Skeletal muscle cell (primary cell): ENCODE results near the gene WDFY2.
"Not testable (repeated sequence)": the region's sequence is repeated elsewhere in the genome, so short reads cannot be mapped to it uniquely, and the experiment has no call there.

ENCODE experiments used
- DNase-seq: peaks from one replicate; pipeline ENCODE4 v3.0.0-alpha.2; 2010; ENCODE audit warnings: low read depth
- H3K4me3 ChIP-seq: 2 replicates; pipeline ENCODE4 v1.5.1; 2011; ENCODE audit warnings: low read depth, mild to moderate bottlenecking, control low read depth, low read length, moderate library complexity

Gene WDFY2

DNA sequence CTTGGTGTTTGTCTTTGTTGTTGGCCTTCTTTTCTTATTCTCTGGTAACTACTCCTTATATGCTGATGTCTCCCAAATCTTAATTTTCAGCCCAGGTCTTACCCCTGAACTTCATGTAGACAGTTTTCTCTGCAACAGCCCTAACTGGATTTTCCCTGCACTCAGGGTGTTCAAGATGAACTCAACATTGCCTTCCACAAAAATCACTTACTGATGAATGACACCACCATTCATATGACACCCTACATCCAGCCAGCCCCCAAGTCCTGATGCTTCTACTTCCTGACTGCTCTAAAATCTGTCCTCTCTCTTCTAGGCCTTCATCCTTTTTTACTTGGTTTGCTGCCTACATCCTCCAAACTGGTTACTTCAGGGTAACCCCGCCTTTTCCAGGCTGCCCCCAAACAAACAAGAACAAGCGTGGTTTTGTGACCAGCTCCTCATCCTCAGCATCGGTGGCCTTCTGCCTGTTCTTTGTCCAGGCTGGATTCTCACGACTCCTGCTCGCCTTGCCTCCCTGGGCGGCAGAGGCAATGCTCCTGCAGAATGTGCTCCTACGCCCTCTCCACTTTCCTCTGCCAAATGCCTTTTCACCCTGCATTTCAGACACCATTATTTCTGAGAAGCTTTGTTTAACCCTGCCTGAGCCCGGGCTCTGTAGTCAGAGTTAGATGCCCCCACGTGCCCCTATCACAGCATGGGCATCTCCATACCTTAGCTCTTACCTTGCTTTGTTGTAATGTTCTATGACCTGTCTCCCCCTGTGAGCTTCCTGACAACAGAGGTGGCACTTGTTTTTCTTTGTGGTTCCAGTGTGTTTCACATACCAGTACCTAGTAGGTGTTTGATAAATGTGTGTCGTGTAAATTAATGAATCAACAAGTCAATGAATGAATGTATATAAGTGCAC, 61.8 kb downstream of the WDFY2 start:
- DNase-seq, result no peak
- no peak overlapping the region for H3K4me3 ChIP-seq

DNA sequence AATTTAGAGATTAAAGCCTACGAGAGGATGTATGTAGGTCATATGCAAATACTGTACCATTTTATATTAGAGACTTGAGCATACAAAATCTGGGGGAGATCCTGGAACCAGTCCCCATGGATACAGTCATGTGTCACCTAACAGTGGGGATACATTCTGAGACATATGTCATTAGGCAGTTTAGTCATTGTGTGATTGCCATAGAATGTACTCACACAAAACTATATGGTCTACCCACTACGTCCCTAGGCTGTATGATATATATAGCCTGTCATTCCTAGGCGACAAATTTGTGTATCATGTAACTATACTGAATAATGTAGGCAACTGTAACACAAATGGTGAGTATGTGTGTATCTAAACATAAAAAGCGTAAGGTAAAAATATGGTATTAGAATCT, 62.8 kb downstream of the WDFY2 start:
- no peak for DNase-seq

DNA sequence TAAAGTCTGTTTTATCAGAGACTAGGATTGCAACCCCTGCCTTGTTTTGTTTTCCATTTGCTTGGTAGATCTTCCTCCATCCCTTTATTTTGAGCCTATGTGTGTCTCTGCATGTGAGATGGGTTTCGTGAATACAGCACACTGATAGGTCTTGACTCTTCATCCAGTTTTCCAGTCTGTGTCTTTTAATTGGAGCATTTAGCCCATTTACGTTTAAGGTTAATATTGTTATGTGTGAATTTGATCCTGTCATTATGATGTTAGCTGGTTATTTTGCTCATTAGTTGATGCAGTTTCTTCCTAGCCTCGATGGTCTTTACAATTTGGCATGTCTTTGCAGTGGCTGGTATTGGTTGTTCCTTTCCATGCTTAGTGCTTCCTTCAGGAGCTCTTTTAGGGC, 67.9 kb downstream of the WDFY2 start:
- DNase-seq, H3K4me3 ChIP-seq: not testable (repeated sequence)

More for the DNA sequence above, 62.8 kb downstream of the WDFY2 start:
- no peak overlapping the region for H3K4me3 ChIP-seq

DNA sequence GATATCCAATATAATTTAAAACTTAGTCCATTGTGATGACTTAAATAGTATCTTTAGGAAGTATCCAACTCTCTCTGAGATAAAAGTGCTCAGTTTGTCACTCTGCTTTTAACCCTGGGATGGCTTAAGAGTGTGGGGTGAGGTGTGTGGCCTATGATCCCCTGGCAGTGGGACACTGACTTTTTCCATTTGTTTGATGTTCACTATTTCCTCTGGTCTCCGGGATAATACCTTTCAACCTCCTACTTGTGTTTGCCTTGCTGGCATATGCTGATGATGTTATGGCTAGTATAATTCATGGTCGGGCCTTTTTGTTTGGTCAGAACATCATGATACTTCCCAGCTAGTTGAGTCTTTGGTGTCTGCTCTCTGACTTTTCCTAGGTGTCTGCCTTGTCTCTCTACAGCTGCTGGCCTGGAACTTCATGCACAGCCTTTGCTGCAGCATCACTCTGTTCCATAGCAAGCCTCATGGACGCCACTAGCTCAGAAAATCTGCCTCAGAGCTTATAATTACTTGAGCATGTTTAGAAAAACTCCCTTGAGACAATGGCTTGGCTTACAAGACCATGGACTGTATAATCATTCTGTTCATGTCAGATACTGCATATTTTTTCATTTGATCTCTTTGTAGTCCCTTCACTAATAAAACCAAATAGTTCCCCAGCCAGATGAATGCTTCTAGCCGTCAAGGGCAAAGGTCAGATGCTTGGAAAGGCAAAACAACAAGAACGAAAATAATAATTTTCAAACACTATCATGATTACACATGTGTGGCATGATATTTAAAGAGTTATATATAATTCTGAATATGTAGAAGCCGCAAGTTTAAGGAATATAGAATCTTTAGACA, 75.2 kb downstream of the WDFY2 start:
- H3K4me3 ChIP-seq, result no peak overlapping the region
- no peak for DNase-seq

DNA sequence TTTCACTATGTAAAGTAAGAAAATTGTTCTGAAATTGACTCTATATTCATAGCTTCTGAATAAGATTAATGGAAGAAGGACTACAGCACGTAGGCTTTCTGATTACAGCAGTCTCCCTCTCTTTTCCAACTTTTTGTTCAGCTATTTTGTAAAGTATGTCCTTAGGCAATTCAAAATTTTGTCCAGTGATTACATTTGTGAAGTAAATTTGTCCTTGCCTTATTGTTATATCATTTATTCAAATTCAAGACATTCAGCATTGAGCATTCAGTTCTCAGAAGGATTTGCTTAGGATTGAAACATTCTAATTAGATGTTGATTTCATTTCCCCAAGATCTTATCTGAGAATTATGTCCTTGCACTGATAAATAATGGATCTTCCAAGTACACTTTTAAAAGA, 76.6 kb downstream of the WDFY2 start:
- H3K4me3 ChIP-seq, result no peak overlapping the region
- DNase-seq, result no peak

DNA sequence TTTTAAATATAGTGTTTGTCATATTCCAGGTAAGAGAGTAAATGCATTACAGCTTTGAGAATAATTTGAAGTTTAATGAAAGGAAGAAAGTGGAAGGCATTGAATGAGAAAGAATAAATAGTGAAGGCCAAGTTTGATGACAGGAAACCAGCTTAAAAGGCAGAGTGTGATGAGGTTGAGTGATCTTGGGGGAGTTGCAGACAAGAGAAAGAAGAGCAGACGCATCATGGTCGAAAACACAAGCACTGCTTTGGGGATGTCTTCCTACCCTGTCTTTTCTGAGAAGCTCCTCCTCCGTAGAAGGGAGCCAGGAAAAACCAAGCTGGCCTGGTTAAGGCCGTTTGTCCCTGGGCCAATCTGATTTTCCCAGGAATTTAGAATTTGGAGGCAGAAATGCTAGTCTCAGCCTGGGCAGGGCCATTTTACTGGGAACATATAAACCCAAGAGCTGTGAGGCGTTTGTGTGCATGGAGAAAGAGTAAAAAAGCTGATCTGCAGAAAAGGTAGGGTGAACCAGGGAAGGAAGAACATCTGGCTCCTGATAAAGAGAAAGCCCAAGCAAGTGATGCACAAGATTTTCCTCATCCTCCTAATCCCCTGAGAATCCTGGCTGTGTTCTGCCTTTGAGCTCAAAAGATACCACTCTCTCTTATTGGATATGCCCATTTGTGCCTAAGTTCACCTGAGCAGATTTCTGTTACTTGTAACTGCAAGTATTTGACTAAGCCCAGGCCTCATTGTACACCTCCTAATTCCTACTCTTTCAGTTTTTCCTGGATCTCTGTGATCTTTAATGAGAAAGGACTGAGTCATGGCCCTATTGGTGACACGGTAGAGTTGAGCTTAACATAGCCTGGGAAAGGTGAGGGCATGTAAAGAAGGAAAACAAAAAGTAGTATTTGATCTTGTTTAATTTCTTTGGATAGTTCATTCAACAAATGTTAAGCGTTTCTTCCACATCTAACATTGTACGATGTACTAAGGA, 80.0 kb downstream of the WDFY2 start:
- DNase-seq, result no peak
- no peak overlapping the region for H3K4me3 ChIP-seq

DNA sequence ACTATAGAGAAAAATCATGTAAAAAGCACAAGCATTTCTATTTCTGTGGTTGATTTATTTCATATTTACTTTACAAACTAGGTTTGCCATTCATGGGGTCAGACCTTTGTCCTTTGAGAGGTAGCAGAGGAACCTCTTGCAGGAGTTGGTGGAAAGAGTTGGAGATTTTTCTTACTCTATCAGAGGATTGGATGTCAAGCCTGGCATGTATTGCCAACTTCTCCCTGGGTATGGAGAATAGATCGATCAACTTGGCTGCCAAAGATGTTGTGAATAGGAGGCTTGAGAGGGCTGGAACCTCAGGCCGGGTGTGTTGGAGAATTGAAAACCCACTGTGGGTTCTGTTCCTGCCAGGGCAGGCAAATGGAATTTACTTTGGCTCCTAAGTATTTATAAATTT, 81.2 kb downstream of the WDFY2 start:
- no peak overlapping the region for H3K4me3 ChIP-seq
- DNase-seq, result no peak

DNA sequence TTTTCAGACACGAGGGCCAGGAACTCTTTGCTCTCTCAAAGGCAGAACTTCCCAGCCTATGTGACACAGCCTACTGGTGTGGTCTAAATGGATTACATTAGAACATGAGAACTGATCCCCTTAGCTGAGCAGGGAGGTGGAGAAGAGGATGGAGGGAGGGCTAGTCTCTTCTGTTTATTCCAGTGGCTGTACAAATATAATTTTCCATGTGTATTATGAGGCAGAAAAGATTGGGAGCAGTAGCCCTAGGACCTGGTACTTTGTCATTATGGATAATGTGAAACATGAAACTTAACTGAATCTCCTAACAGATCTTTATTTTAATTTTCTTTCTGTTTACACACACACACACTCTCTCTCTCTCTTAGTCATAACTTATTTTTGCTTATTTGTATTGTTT, 82.1 kb downstream of the WDFY2 start:
- no peak overlapping the region for H3K4me3 ChIP-seq
- DNase-seq, result no peak

DNA sequence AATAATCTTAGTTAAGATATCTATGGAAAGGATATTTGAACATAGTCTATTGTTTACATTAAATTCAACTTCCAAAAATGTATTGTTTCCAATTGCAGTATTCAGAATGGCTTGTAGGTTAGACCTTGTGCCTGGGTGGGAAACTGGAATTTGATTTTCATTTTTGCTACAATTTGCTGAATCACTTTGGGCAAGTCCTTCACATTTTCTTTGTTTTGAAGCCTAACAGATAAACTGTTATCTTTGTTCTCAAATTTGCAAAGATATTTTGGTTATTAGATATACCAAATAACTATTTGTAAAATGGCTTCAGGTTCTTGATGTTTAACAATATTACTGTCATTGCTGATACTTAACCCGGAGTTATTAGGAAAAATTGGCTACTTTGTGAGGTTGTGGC, 82.6 kb downstream of the WDFY2 start:
- DNase-seq, result no peak
- no peak overlapping the region for H3K4me3 ChIP-seq

DNA sequence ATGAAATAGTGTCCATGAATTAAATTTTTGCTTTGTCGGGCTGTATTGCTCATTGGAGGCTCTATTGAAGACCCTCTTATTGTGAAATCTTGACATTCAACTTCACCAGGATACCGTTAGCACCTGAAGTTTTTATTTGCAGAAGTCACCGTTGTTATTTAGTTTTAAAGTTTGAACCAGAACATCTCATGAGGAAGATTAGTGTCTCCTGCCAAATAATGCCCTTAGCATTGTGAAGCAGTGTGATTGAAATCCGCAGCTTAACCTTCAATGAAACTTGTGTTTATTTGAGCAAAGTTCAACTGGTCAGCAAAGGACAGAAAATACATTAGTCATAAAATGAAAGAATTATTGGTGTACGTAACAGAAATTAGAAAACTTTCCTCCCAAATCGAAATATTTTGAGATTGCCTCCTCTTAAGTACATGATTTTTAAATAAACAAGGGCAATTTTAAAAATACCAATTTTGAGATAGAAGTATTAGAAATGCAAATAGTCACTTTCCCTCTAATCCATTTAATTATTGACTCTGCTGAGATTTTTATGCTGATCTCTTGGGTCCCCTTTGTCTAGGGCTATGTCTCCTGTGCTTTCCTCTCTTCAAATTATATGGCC, 84.4 kb downstream of the WDFY2 start:
- no peak for DNase-seq
- H3K4me3 ChIP-seq, result no peak overlapping the region

DNA sequence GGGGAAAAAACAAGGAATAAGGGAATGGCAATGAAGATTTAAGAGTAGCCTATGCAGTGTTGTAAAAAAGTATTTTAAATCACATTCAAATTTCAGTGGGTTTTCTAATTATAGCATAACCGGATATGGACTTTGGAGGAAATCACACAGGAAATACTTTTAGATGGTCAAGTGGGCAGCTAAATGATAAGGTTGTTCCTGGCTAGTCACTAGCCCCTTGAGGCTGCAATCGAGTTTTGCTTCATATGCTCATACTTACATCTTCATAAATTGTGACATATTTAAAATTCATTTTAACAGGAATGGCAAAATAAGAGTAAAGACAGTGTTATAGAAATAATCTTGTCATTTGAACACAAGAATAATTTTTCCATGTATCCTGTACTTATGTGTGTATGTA, 88.9 kb downstream of the WDFY2 start:
- no peak overlapping the region for H3K4me3 ChIP-seq
- DNase-seq, result no peak

DNA sequence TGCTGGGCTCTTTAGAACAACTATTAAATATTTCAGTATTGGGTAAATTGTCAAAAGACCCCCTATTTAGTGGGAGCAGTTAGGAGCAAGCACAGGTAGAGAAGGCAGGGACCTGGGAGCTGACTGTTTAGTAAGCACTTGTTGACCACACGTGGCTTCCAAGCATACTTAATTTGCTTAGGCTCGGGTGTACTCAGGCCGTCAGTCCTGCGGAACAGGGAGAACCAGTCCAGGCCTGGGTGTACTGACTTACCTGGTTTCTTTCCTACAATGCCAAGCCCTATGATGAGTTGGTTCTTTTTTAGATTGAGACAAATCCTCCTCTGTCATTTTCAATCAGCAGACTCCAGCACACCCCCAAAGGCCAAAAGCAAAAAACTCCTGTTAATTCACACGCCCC, 90.0 kb downstream of the WDFY2 start:
- no peak for DNase-seq
- H3K4me3 ChIP-seq, result no peak overlapping the region

DNA sequence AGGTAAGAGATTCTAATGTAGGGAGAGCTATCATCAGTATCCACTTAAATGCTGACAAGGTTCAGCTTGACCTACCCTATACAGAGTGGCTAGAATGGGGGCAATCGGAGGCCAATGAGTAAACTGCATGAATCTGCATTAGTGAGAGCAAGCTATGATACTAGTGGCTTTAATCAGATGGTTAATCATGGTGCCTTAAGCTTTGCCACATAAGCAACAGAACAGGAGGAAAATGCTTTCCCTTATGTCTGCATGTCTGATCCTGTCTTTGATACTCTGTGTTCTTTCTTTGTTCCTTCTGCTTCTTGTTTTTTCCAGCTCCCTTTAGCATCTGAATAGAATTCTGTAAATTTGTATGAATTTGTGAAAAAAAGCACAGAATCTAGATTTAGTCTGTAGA, 91.1 kb downstream of the WDFY2 start:
- DNase-seq, result no peak
- H3K4me3 ChIP-seq, result no peak overlapping the region

DNA sequence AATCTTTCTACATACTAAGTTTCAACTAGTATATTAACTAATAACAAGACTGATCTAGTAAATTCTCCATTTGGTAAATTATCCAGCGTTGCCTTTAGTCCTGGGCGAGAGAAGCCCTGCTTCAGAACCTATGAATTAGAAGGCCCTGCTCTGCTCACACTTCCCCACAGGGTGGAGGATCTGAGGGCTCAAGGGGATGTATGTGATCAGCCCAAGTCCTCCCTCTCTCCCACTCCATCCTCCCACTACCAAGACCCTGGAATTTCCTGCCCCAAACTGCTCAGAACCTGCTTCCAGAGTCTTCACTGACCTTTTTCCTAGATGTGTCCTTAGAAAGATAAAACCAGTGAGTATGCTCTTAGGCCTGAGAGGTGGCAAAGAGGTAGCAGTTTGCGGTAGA, 91.6 kb downstream of the WDFY2 start:
- no peak for DNase-seq
- H3K4me3 ChIP-seq, result no peak overlapping the region

DNA sequence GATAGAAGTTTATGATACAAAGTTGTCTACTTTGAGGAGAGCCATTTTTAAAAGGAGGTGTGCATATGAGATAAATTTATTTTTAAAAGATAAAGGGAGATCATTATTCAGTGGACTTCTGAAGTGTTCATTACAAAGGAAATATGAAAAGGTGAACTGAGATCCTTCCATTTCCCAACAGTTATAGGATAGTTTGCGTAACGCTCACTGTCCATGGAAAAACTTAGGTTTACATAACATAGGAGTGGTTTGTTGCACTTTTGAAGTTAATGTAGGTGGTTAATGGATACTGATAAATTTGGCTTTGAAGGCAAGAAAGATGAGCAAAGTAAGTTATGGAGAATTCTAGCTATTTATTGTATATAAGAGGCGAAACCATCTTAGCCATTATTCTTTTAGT, 92.5 kb downstream of the WDFY2 start:
- H3K4me3 ChIP-seq, result no peak overlapping the region
- DNase-seq, result no peak

DNA sequence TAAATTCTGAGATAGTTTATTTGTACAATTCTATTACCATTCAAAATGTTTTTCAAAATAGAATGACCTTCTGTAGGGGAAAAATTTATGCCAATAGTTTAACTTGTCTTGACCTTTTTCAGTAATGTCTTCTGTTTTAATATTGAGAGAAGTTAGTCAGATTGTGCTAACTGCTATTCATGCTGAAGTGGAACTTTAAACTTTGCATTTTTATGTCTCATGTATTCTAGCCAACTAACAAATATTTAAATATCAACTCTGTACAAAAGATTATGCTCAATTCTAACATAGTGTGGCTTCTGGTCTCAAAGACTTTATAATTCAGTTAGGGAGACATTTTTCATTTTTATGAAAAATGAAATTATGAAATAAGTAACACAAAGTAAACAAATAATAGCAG, 94.2 kb downstream of the WDFY2 start:
- H3K4me3 ChIP-seq, result no peak overlapping the region
- DNase-seq, result no peak

DNA sequence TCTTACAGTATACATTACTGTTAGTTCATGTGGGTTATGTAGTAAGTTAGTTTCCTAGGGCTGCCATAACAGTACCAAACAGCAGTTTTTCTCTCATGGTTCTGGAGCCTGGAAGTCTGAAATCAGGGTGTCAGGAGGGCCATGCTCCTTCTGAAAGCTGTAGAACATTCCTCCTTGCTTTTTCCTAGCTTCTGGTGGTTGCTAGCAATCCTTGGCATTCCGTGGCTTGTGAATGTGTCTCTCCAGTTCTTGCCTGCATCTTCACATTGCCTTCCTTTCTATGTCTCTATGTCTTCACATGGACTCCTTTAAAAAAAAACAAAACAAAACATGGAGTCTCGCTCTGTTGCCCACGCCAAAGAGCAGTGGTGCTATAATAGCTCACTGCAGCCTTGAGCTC, 95.4 kb downstream of the WDFY2 start:
- no peak for DNase-seq
- no peak overlapping the region for H3K4me3 ChIP-seq

DNA sequence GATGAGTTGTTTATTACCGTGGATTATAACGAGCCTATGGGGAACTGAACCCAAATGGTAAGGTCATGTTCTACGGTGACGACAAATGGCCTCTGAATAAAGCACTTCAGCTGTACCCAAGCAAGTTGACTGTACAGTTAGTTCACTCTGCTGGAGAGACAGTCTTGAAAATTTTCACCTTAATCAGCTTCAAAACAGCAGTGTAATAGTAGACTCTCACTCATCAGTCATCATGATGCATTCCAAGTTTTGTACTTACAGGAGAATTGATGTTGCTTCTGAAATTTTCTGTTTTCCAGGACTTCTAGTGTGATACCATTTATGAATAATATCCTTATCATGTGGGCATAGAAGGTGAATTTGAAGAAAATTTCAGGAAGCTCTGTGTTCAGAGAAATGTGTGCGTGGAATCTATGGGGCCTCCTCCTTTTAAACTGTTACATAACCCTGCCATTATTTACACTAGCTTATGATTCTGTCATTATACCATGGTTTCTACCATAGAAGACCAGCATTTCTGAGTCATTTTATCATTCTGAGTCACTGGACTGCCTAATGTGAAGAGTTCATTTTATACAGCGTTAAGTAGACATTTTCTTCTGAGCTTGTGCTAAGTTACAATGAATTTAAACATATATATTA, 96.9 kb downstream of the WDFY2 start:
- peak; percentile 49 for DNase-seq
- no peak overlapping the region for H3K4me3 ChIP-seq

DNA sequence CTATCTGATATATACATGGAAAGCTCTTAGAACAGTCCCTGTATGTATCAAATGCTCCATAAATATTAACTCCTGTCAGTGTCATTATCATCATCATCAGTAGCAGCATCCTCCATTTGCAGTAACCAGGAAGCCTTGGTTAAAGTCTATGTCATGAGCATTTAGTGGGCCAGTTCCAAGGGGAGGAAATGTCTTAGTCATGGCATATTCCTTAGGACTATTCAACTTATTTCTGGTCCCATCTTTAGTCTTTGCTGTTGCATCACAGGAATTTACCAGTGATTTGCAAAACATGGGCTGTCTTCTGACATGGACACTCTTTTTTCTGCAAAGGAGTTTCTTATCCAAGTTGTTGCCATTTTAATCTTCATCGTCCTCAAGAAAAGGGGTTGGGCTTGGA, 98.4 kb downstream of the WDFY2 start:
- H3K4me3 ChIP-seq, result no peak overlapping the region
- no peak for DNase-seq
